Raji (cell line): Measurements from ENCODE around the gene ADGRL3.

ENCODE experiments used
- POLR2A ChIP-seq: IDR thresholded peaks from 2 replicates; pipeline ENCODE4 v1.6.1; 2011; ENCODE audit warnings: low read depth, low read length, control low read depth; ENCODE audit not compliant: insufficient read depth

ADGRL3 gene

GRCh38 chr4:61298178-61298740 is 98.1 kb downstream of the ADGRL3 start:
- no peak for TF ChIP-seq POLR2A

- no peak for TF ChIP-seq POLR2A
These were observed 99.2 kb downstream of the ADGRL3 start for GRCh38 chr4:61299316-61299715.

GRCh38 chr4:61300266-61300844 is 100.2 kb downstream of the ADGRL3 start:
- no peak for TF ChIP-seq POLR2A

- TF ChIP-seq POLR2A: no peak
These were observed 101.1 kb downstream of the ADGRL3 start for GRCh38 chr4:61301271-61301670.

- TF ChIP-seq POLR2A: no peak
These were observed 107.9 kb downstream of the ADGRL3 start for GRCh38 chr4:61308033-61308432.

- TF ChIP-seq POLR2A: no peak
These were observed 109.5 kb downstream of the ADGRL3 start for GRCh38 chr4:61309616-61310015.

- no peak for TF ChIP-seq POLR2A
These were observed 112.4 kb downstream of the ADGRL3 start for GRCh38 chr4:61312526-61312925.

GRCh38 chr4:61318431-61318830 is 118.3 kb downstream of the ADGRL3 start:
- TF ChIP-seq POLR2A: no peak

GRCh38 chr4:61319156-61319555 is 119.0 kb downstream of the ADGRL3 start:
- no peak for TF ChIP-seq POLR2A

GRCh38 chr4:61320154-61320553 is 120.0 kb downstream of the ADGRL3 start:
- no peak for TF ChIP-seq POLR2A

GRCh38 chr4:61320631-61321030 is 120.5 kb downstream of the ADGRL3 start:
- no peak for TF ChIP-seq POLR2A

- TF ChIP-seq POLR2A: no peak
These were observed 132.6 kb downstream of the ADGRL3 start for GRCh38 chr4:61332693-61333092.

- no peak for TF ChIP-seq POLR2A
These were observed 133.4 kb downstream of the ADGRL3 start for GRCh38 chr4:61333490-61333889.

- TF ChIP-seq POLR2A: no peak
These were observed 135.2 kb downstream of the ADGRL3 start for GRCh38 chr4:61335241-61335763.

GRCh38 chr4:61336488-61336887 is 136.4 kb downstream of the ADGRL3 start:
- no peak for TF ChIP-seq POLR2A

- TF ChIP-seq POLR2A: no peak
These were observed 136.8 kb downstream of the ADGRL3 start for GRCh38 chr4:61336916-61337315.

GRCh38 chr4:61342061-61342460 is 141.9 kb downstream of the ADGRL3 start:
- TF ChIP-seq POLR2A: no peak
